ENCODE results near the gene ABCG4.

DNA sequence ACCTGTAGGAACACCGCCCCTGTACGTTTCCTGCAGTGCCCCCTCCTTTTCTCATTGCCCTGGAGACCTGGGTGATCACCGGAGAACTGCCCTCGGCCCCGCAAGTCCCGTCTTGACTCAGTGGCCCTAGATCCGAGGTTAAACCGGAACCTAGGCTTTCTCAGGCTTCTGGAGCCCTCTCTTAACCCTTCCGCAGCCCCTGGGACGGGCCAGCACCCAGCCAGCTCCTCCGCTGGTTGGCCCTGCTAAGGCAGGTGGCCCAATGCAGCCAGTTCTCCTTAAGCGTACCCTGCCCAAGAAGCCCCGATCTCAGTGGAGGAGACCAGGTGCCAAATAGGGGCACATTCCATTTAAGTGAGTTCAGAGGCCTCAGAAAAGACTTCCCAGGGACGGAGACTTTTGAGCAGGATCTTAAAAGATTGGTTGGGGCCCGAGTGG lies 20.4 kb downstream of the ABCG4 start:
- TF ChIP-seq POLR2AphosphoS5 (IDR thresholded peaks at IDR 0.05; ENCODE audit: low read depth, low read length), result no peak; the same call in none of the 2 replicates
- no peak for TF ChIP-seq EZH2 (IDR thresholded peaks at IDR 0.05)
- TF ChIP-seq, protein P1, sequence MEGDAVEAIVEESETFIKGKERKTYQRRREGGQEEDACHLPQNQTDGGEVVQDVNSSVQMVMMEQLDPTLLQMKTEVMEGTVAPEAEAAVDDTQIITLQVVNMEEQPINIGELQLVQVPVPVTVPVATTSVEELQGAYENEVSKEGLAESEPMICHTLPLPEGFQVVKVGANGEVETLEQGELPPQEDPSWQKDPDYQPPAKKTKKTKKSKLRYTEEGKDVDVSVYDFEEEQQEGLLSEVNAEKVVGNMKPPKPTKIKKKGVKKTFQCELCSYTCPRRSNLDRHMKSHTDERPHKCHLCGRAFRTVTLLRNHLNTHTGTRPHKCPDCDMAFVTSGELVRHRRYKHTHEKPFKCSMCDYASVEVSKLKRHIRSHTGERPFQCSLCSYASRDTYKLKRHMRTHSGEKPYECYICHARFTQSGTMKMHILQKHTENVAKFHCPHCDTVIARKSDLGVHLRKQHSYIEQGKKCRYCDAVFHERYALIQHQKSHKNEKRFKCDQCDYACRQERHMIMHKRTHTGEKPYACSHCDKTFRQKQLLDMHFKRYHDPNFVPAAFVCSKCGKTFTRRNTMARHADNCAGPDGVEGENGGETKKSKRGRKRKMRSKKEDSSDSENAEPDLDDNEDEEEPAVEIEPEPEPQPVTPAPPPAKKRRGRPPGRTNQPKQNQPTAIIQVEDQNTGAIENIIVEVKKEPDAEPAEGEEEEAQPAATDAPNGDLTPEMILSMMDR (IDR thresholded peaks at IDR 0.05 in 2 of 3, conservative IDR thresholded peaks at IDR 0.05 in 1 of 3; ENCODE audit: borderline replicate concordance in 1 of 3, insufficient read depth in 1 of 3, low read depth in 2 of 3, low read length in 2 of 3), result no peak
- no peak for TF ChIP-seq CEBPB (IDR thresholded peaks at IDR 0.05; ENCODE audit: low read depth)
- TF ChIP-seq POLR2A (IDR thresholded peaks at IDR 0.05; ENCODE audit: borderline replicate concordance, extremely low read depth, insufficient read depth, insufficient read length), result no peak
- TF ChIP-seq SP1 (IDR thresholded peaks at IDR 0.05; ENCODE audit: low read depth), result no peak
- TF ChIP-seq, protein P2, sequence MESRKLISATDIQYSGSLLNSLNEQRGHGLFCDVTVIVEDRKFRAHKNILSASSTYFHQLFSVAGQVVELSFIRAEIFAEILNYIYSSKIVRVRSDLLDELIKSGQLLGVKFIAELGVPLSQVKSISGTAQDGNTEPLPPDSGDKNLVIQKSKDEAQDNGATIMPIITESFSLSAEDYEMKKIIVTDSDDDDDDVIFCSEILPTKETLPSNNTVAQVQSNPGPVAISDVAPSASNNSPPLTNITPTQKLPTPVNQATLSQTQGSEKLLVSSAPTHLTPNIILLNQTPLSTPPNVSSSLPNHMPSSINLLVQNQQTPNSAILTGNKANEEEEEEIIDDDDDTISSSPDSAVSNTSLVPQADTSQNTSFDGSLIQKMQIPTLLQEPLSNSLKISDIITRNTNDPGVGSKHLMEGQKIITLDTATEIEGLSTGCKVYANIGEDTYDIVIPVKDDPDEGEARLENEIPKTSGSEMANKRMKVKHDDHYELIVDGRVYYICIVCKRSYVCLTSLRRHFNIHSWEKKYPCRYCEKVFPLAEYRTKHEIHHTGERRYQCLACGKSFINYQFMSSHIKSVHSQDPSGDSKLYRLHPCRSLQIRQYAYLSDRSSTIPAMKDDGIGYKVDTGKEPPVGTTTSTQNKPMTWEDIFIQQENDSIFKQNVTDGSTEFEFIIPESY (IDR thresholded peaks at IDR 0.05; ENCODE audit: extremely low read depth, insufficient replicate concordance, low read length), result no peak
- TF ChIP-seq, protein P3, sequence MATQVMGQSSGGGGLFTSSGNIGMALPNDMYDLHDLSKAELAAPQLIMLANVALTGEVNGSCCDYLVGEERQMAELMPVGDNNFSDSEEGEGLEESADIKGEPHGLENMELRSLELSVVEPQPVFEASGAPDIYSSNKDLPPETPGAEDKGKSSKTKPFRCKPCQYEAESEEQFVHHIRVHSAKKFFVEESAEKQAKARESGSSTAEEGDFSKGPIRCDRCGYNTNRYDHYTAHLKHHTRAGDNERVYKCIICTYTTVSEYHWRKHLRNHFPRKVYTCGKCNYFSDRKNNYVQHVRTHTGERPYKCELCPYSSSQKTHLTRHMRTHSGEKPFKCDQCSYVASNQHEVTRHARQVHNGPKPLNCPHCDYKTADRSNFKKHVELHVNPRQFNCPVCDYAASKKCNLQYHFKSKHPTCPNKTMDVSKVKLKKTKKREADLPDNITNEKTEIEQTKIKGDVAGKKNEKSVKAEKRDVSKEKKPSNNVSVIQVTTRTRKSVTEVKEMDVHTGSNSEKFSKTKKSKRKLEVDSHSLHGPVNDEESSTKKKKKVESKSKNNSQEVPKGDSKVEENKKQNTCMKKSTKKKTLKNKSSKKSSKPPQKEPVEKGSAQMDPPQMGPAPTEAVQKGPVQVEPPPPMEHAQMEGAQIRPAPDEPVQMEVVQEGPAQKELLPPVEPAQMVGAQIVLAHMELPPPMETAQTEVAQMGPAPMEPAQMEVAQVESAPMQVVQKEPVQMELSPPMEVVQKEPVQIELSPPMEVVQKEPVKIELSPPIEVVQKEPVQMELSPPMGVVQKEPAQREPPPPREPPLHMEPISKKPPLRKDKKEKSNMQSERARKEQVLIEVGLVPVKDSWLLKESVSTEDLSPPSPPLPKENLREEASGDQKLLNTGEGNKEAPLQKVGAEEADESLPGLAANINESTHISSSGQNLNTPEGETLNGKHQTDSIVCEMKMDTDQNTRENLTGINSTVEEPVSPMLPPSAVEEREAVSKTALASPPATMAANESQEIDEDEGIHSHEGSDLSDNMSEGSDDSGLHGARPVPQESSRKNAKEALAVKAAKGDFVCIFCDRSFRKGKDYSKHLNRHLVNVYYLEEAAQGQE (IDR thresholded peaks at IDR 0.05; ENCODE audit: low read depth), result no peak
- TF ChIP-seq EZH2phosphoT487 (IDR thresholded peaks at IDR 0.05; ENCODE audit: borderline replicate concordance), result no peak
- TF ChIP-seq, protein P4, sequence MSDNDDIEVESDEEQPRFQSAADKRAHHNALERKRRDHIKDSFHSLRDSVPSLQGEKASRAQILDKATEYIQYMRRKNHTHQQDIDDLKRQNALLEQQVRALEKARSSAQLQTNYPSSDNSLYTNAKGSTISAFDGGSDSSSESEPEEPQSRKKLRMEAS (IDR thresholded peaks at IDR 0.05), result no peak
- TF ChIP-seq TCF7L2 (IDR thresholded peaks at IDR 0.05; ENCODE audit: borderline replicate concordance, extremely low read depth, insufficient read depth, insufficient read length), result no peak
